Activated CD4-positive, alpha-beta T cell treated with anti-CD3 and anti-CD28 coated beads, Interleukin-2, Interleukin-4, amounts not matched to agents 100 ng/mL and 50 ng/mL, durations not matched to agents 16 hours and 8 hours (primary cell): Measurements from ENCODE around the gene ANKRD34C.
"Not testable (repeated sequence)": the region's sequence is repeated elsewhere in the genome, so short reads cannot be mapped to it uniquely, and the experiment has no call there.

Experiments used
- DNase-seq: peaks from one replicate; pipeline ENCODE4 v3.0.0-alpha.2; 2020; ENCODE audit warnings: low spot score

The ANKRD34C gene

DNA sequence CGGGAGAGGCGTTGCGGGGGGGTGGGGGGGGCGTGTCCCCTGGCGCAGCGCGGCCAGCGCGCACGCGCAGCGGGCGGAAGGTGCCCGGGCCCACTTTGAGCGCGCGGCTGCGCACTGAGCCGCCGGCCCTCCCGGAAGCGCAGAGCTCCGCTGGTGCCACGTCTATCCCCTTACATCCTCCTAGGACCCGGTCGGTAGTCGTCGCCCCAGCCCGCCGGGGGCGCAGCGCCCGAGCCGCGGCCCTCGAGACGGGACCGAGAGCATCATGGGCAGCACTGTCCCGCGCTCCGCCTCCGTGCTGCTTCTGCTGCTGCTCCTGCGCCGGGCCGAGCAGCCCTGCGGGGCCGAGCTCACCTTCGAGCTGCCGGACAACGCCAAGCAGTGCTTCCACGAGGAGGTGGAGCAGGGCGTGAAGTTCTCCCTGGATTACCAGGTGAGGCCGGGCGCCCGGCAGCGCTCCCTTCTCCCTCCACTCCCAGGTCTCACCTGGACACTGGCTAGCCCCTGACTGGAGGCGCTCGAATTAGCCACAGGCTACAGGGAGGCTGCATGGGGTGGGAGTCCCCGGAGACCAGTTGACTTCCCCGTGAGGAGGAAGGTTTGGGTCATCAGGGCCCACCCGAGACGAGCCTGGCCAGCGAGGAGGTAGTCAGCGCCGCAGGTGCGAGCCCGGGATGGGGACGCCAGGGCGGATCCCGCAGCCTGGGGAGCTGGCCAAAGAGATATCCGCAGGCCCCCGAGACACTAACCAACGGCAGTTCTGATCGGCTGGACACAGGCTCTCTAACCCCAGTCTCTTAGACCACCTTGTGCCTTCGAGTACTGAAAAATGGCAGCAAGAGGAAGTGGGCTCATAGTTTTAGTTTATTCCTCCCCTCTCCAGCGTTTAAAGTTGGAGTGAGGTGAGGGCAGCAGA, 28.7 kb downstream of the ANKRD34C start, which contains the start of gene TMED3:
TSS of gene TMED3 (plus strand) at position 128 of the 916 bp plus-strand sequence. CDS start at position 266, 138 bp downstream.
- peak; percentile 89 for DNase-seq

GRCh38 chr15:79311901-79312553, 29.5 kb downstream of the ANKRD34C start:
- no peak for DNase-seq

DNA sequence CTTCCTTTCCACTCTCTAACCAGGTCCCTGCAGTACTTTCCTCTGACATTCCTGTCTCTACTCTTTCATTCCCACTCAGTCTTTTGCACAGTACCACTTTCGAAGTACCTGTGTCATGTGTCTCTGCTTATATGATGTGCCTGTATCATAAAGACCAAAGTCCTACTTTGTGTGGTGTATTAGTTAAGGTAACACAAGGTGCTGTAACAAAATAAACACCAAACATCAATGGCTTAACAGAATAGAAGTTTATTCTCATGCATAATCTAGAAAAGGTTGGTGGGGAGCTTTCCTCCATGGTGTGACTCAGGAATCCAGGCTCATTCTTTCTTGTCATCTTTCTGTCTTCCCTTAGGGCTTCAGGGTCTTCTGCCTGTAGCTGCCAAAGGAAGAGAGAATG, 31.7 kb downstream of the ANKRD34C start:
- DNase-seq, result no peak

DNA sequence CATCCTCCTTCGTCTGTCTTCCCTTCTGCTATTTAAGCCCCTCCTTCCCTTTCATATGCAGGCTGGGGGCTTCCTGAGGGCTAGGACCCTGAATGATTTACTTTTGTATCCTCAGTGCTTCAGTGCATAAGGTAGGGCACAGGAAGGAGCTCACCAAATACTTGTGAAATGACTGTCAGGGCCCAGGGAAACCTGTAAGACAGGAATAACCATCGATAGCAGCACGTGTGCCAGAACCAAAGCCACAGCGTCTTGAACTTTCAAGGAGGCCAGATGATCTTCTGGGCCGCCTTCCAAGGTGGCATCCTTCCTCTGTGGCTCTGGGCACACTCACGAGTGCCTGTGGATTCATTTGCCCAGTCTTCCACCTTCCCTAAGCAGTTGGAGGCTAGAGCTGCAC, 32.3 kb downstream of the ANKRD34C start:
- no peak for DNase-seq

DNA sequence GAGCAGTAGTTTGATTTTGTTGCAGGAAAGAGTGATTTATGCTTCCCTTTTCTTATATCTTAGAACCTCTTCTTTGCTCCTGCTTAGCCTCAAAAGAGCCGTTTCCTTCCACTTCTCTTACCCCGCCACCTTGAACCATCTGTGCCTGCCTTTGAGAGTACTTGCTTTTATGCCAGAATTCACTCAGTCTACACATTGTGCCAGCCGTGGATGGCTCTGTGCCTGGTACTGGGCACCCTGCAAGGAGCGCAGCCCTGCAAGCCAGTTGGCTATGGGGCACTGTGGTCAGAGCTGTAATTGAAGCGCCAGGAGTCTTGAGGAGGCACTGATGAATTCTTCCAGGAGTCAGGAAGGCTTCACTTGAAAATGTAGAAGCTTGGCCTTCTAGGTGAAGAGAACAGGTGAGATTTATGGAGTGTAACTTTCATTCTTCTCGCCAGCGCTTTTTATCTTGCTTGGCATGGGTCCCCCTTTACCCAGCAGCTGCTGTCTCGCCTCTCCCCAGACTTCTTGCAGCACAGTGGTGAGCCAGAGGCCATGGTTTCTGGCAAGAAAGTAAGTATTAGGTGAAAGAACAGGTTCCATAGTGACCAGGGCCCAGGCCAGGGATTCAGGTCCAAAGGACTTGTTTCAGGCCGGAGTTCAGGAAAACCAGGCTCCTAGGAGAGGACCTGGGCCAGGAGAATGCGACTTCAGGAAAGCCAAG, 33.3 kb downstream of the ANKRD34C start:
- no peak for DNase-seq

DNA sequence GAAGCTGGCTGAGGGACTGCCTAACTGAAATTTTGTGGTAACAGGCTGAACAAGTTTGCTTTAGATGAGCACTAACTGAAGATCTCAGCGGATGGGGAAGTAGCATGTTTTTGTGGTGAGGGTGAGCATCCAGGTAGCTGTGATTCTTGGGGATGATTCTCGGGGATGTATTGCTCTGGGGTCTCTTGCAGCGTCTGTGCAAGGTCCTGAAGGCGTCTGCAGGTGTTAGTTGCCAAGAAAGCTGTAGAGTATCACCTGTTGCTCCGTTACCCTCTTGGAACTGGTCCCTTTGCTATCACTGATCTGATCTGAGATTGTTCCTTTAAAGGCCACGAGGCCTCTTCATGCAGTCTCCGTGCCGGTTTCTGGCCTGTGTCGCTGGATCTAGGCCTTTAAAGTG, 34.3 kb downstream of the ANKRD34C start:
- DNase-seq, result no peak

DNA sequence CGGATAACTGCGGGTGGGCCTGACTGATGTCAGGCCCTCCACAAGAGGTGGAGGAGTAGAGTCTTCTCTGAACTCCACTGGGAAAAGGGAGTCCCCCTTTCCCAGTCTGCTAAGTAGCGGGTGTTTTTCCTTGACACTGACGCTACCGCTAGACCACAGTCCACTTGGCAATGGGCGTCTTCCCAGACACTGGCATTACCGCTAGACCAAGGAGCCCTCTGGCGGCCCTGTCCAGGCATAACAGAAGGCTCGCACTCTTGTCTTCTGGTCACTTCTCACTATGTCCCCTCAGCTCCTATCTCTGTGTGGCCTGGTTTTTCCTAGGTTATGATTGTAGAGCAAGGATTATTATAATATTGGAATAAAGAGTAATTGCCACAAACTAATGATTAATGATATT, 37.5 kb downstream of the ANKRD34C start:
- not testable (repeated sequence) for DNase-seq

GRCh38 chr15:79321876-79322275, 39.4 kb downstream of the ANKRD34C start:
- DNase-seq, result no peak

DNA sequence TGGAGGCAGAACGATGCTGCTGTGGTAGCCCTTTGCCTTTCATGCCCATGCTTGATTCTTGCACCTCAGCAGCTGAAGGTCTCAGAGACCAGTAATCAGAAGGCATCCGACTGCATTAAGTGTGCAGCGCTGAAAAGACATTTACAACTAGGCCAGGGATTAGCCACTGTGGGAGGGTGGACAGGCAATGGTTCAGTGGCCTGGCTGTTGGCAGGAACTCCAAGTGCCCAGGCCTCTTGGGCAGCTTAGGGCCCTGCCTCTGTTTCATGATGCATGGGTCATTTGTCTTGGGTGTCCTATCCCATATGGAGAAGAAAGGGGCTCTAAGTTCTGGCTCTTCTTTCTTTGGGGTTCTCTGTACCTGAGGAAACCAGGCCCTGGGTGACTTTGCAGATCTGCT, 39.8 kb downstream of the ANKRD34C start:
- DNase-seq, result no peak

- DNase-seq, result no peak
Observed at GRCh38 chr15:79322945-79323344, 40.4 kb downstream of the ANKRD34C start.

GRCh38 chr15:79329171-79329611, 46.7 kb downstream of the ANKRD34C start:
- no peak for DNase-seq
